ENCODE measurements around the gene PTK6.

Gene PTK6

GRCh38 chr20:63491635-63492230 lies 45.4 kb downstream of the PTK6 start:
- Histone ChIP-seq H3K9ac (ENCODE audit: low read length) (no peak overlapping the region), H3K4me1 (ENCODE audit: control insufficient read depth, insufficient read depth, low read length) (no peaks in the 10 kb centered on the region), H3K36me3 (ENCODE audit: control insufficient read depth, insufficient read depth, low read length, severe bottlenecking) (no peaks in the 10 kb centered on the region), H3K9me3 (ENCODE audit: control insufficient read depth, low read length) (no peaks in the 10 kb centered on the region), H3K27me3 (replicated peaks; ENCODE audit: control insufficient read depth, insufficient read depth, low read length) (peaks cover 21% of the 10 kb centered on the region), H3K4me3 (ENCODE audit: low read length) (no peak overlapping the region)
- DNase-seq (ENCODE audit: low read depth) = no peak

- DNase-seq (ENCODE audit: low read depth) = no peak
- Histone ChIP-seq H3K4me1 (ENCODE audit: control insufficient read depth, insufficient read depth, low read length) (no peaks in the 10 kb centered on the region), H3K27me3 (replicated peaks; ENCODE audit: control insufficient read depth, insufficient read depth, low read length) (peaks cover 25% of the 10 kb centered on the region), H3K9me3 (ENCODE audit: control insufficient read depth, low read length) (peaks cover 4% of the 10 kb centered on the region), H3K4me3 (ENCODE audit: low read length) (no peak overlapping the region), H3K9ac (ENCODE audit: low read length) (no peak overlapping the region), H3K36me3 (ENCODE audit: control insufficient read depth, insufficient read depth, low read length, severe bottlenecking) (no peaks in the 10 kb centered on the region)
These were observed 46.1 kb downstream of the PTK6 start for GRCh38 chr20:63491078-63491477.

DNA sequence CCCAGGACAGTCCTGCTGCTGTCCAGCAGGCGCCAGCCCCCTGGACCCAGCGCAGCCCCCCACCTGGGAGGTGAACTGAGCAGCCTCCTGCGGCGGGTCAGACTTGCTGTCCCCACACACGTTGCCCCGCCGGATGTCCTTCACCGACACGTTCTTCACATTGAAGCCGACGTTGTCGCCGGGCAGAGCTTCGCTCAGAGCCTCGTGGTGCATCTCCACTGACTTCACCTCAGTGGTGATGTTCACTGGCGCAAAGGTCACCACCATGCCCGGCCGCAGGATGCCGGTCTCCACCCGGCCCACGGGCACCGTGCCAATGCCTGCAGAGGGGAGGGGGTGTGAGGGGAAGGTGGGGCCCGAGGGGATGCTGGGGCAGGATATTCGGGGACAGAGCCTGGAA lies 46.8 kb downstream of the PTK6 start:
- DNase-seq (ENCODE audit: low read depth) = no peak
- H3K9me3 ChIP-seq (ENCODE audit: control insufficient read depth, low read length) = peaks cover 6% of the 10 kb centered on the region
- peaks cover 25% of the 10 kb centered on the region for H3K27me3 ChIP-seq (replicated peaks; ENCODE audit: control insufficient read depth, insufficient read depth, low read length)
- no peak overlapping the region for H3K9ac ChIP-seq (ENCODE audit: low read length)
- no peaks in the 10 kb centered on the region for H3K36me3 ChIP-seq (ENCODE audit: control insufficient read depth, insufficient read depth, low read length, severe bottlenecking)
- no peak overlapping the region for H3K4me3 ChIP-seq (ENCODE audit: low read length)
- no peaks in the 10 kb centered on the region for H3K4me1 ChIP-seq (ENCODE audit: control insufficient read depth, insufficient read depth, low read length)

- no peaks in the 10 kb centered on the region for H3K4me1 ChIP-seq (ENCODE audit: control insufficient read depth, insufficient read depth, low read length)
- H3K9ac ChIP-seq (ENCODE audit: low read length) = no peak overlapping the region
- no peaks in the 10 kb centered on the region for H3K36me3 ChIP-seq (ENCODE audit: control insufficient read depth, insufficient read depth, low read length, severe bottlenecking)
- DNase-seq (ENCODE audit: low read depth) = no peak
- peaks cover 26% of the 10 kb centered on the region for H3K27me3 ChIP-seq (replicated peaks; ENCODE audit: control insufficient read depth, insufficient read depth, low read length)
- H3K4me3 ChIP-seq (ENCODE audit: low read length) = no peak overlapping the region
- peaks cover 6% of the 10 kb centered on the region for H3K9me3 ChIP-seq (ENCODE audit: control insufficient read depth, low read length)
These were observed 48.6 kb downstream of the PTK6 start for GRCh38 chr20:63488315-63489251.

- Histone ChIP-seq H3K36me3 (ENCODE audit: control insufficient read depth, insufficient read depth, low read length, severe bottlenecking) (no peaks in the 10 kb centered on the region), H3K4me3 (ENCODE audit: low read length) (no peak overlapping the region), H3K9me3 (ENCODE audit: control insufficient read depth, low read length) (peaks cover 6% of the 10 kb centered on the region), H3K4me1 (ENCODE audit: control insufficient read depth, insufficient read depth, low read length) (no peaks in the 10 kb centered on the region), H3K9ac (ENCODE audit: low read length) (no peak overlapping the region), H3K27me3 (replicated peaks; ENCODE audit: control insufficient read depth, insufficient read depth, low read length) (peaks cover 26% of the 10 kb centered on the region)
- no peak for DNase-seq (ENCODE audit: low read depth)
These were observed 49.4 kb downstream of the PTK6 start for GRCh38 chr20:63487781-63488241.

- no peak for DNase-seq (ENCODE audit: low read depth)
- Histone ChIP-seq H3K36me3 (ENCODE audit: control insufficient read depth, insufficient read depth, low read length, severe bottlenecking) (no peaks in the 10 kb centered on the region), H3K27me3 (replicated peaks; ENCODE audit: control insufficient read depth, insufficient read depth, low read length) (peaks cover 32% of the 10 kb centered on the region), H3K4me3 (ENCODE audit: low read length) (no peak overlapping the region), H3K4me1 (ENCODE audit: control insufficient read depth, insufficient read depth, low read length) (no peaks in the 10 kb centered on the region), H3K9ac (ENCODE audit: low read length) (no peak overlapping the region), H3K9me3 (ENCODE audit: control insufficient read depth, low read length) (peaks cover 6% of the 10 kb centered on the region)
These were observed 49.9 kb downstream of the PTK6 start for GRCh38 chr20:63487116-63487764.

DNA sequence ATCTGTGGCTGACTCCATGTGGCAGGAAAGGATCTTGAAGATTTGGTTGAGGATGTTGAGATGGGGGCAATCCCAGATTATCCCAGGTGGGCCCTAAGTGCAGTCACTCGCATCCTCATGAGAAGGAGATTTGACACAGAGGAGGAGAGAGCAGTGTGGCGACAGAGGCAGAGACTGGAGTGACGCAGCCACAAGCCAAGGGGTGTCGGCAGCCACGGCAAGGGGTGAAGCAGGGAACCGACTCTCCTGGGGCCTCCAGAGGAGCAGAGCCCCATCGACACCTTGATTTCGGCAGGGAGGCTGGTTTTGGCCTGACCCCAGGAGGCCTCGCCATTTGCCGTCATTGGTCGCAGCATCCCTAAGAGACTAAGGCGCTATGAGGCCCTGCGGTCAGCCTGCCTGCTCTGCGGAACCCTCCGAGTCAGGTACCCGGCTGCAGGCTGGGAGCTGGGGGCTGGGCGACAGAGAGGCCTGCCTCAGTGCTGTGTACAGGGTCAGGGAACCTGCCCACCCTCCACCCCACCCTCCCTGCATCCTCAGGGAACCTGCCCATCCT lies 50.8 kb downstream of the PTK6 start:
- Histone ChIP-seq H3K4me3 (ENCODE audit: low read length) (no peak overlapping the region), H3K9ac (ENCODE audit: low read length) (no peak overlapping the region)

DNA sequence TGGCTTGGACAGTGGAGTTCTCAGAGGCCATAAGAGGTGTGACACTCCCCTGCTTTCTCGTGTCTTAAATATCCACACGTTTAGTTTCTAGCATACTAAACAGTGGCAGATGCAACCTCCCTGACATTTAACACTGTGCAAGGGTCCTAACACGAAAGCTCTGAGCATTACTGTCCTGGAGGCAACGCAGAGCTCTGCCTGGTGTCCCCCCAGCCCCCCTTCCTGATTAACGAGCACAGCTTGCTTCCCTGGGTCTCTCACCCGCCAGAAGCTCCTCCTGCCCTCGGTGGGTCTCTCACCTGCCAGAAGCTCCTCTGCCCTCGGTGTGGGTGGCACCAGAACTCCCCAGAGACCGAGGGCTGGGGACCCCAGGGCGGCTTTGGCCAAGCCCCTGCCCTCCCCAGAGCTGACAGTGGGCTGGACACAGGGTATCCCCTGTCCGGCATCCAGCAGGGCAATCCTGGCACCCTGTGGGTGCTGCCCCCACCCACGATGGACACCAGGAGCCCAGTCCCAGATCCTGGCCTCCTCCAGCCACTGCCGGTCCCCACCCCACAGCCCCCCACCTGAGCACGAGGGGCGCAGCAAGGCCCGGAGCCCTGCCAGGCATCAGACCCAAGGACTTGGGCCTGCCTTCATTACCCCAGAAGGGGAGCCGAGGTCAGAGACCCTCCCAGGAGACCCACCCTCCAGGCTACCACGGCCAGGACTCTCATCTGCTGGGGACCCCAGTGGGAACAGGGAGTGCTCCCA lies 52.3 kb downstream of the PTK6 start:
- Histone ChIP-seq H3K9ac (ENCODE audit: low read length) (no peak overlapping the region), H3K4me1 (ENCODE audit: control insufficient read depth, insufficient read depth, low read length) (no peaks in the 10 kb centered on the region), H3K27me3 (replicated peaks; ENCODE audit: control insufficient read depth, insufficient read depth, low read length) (peaks cover 44% of the 10 kb centered on the region), H3K36me3 (ENCODE audit: control insufficient read depth, insufficient read depth, low read length, severe bottlenecking) (no peaks in the 10 kb centered on the region), H3K4me3 (ENCODE audit: low read length) (no peak overlapping the region), H3K9me3 (ENCODE audit: control insufficient read depth, low read length) (peaks cover 6% of the 10 kb centered on the region)
- no peak for DNase-seq (ENCODE audit: low read depth)

More for the DNA sequence above, 50.8 kb downstream of the PTK6 start:
- Histone ChIP-seq H3K27me3 (replicated peaks; ENCODE audit: control insufficient read depth, insufficient read depth, low read length) (peaks cover 38% of the 10 kb centered on the region), H3K9me3 (ENCODE audit: control insufficient read depth, low read length) (peaks cover 6% of the 10 kb centered on the region), H3K4me1 (ENCODE audit: control insufficient read depth, insufficient read depth, low read length) (no peaks in the 10 kb centered on the region), H3K36me3 (ENCODE audit: control insufficient read depth, insufficient read depth, low read length, severe bottlenecking) (no peaks in the 10 kb centered on the region)
- no peak for DNase-seq (ENCODE audit: low read depth)

- H3K9ac ChIP-seq (ENCODE audit: low read length) = no peak overlapping the region
- H3K36me3 ChIP-seq (ENCODE audit: control insufficient read depth, insufficient read depth, low read length, severe bottlenecking) = no peaks in the 10 kb centered on the region
- H3K9me3 ChIP-seq (ENCODE audit: control insufficient read depth, low read length) = peaks cover 6% of the 10 kb centered on the region
- no peak overlapping the region for H3K4me3 ChIP-seq (ENCODE audit: low read length)
- H3K4me1 ChIP-seq (ENCODE audit: control insufficient read depth, insufficient read depth, low read length) = no peaks in the 10 kb centered on the region
- DNase-seq (ENCODE audit: low read depth) = no peak
- H3K27me3 ChIP-seq (replicated peaks; ENCODE audit: control insufficient read depth, insufficient read depth, low read length) = peaks cover 48% of the 10 kb centered on the region
These were observed 52.9 kb downstream of the PTK6 start for GRCh38 chr20:63484236-63484635.

DNA sequence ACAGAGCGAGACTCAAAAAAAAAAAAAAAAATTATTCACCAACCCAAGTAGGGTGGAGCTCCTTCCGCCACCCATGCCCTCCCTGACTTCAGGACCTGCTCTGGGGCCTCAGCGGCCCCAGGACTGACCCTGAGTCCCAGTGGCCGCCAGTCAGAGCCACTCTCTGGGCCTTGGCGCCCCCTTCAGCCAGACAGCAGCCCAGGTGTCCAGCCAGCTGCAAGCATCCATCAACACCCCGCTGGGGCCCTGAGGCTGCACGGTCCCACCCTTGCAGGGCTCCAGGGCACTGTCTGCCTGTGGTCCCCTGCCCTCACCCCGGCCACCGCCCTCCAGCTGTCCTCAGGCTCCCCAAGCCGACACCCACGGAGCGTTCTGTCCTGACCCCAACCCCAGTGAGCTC lies 53.3 kb downstream of the PTK6 start:
- peaks cover 44% of the 10 kb centered on the region for H3K27me3 ChIP-seq (replicated peaks; ENCODE audit: control insufficient read depth, insufficient read depth, low read length)
- DNase-seq (ENCODE audit: low read depth) = no peak
- no peak overlapping the region for H3K4me3 ChIP-seq (ENCODE audit: low read length)
- peaks cover 6% of the 10 kb centered on the region for H3K9me3 ChIP-seq (ENCODE audit: control insufficient read depth, low read length)
- H3K4me1 ChIP-seq (ENCODE audit: control insufficient read depth, insufficient read depth, low read length) = no peaks in the 10 kb centered on the region
- no peak overlapping the region for H3K9ac ChIP-seq (ENCODE audit: low read length)
- no peaks in the 10 kb centered on the region for H3K36me3 ChIP-seq (ENCODE audit: control insufficient read depth, insufficient read depth, low read length, severe bottlenecking)
